Chondrocyte (in vitro differentiated cells): ENCODE results near the gene VPS13D. TPM values are rescaled to one million over a fixed set of nuclear protein-coding genes. Genes with fewer than 3 reads are reported as not detected.

Experiments
- DNase-seq: peaks from one replicate; pipeline ENCODE4 v3.0.0; 2021; ENCODE audit warnings: mixed read lengths, low spot score
- H3K27ac Mint-ChIP-seq: one replicate; pipeline ENCODE4 v1.8.0; 2021; ENCODE audit warnings: mild to moderate bottlenecking, moderate library complexity, mixed read lengths; ENCODE audit not compliant: unreplicated experiment
- H3K27me3 Mint-ChIP-seq: 2 replicates; pipeline ENCODE4 v1.8.0; 2021; ENCODE audit warnings: low read depth, mixed read lengths
- H3K36me3 Mint-ChIP-seq: 2 replicates; pipeline ENCODE4 v1.8.0; 2021; ENCODE audit warnings: low read depth, mixed read lengths
- H3K4me1 Mint-ChIP-seq: 2 replicates; pipeline ENCODE4 v1.8.0; 2021; ENCODE audit warnings: low read depth, mild to moderate bottlenecking, mixed read lengths
- H3K4me3 Mint-ChIP-seq: one replicate; pipeline ENCODE4 v1.8.0; 2021; ENCODE audit warnings: mild to moderate bottlenecking, moderate library complexity, mixed read lengths; ENCODE audit not compliant: unreplicated experiment
- H3K9me3 Mint-ChIP-seq: 2 replicates; pipeline ENCODE4 v1.8.0; 2021; ENCODE audit warnings: low read depth, mixed read lengths
- total RNA-seq: library from RNA; stranded (reverse); gene quantifications from 3 replicates; pipeline ENCODE4 v1.2.1, GENCODE V29; 2021
- TF ChIP-seq, protein P1 (sequence below): fragments of 200-600 bp; sonication (generic); IDR thresholded peaks from 2 replicates; pipeline ENCODE4 v1.5.0; 2021; ENCODE audit warnings: antibody characterized with exemption, mild to moderate bottlenecking, moderate library complexity

VPS13D gene
- total RNA-seq, 1 donor from 2014 or later: 40.0 TPM

GRCh38 chr1:12371053-12371452, 141.2 kb downstream of the VPS13D start:
- no peaks in the 10 kb centered on the region for H3K27me3 Mint-ChIP-seq
- H3K4me3 Mint-ChIP-seq: no peak overlapping the region

DNA sequence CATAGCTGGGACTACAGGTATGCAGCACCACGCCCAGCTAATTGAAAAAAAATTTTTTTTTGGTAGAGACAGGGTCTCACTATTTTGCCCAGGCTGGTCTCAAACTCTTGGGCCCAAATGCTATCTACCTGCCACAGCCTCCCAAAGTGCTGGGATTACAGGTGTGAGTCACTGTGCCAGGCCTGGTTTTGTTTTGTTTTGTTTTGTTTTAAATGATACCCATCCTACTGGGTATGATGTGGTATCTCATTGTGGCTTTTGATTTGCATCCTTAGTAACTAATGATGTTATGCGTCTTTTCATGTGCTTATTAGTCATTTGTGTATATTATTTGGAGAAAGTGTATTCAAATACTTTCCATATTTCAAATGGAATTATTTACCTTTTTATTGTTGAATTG, 142.3 kb downstream of the VPS13D start:
- TF ChIP-seq, protein P1, sequence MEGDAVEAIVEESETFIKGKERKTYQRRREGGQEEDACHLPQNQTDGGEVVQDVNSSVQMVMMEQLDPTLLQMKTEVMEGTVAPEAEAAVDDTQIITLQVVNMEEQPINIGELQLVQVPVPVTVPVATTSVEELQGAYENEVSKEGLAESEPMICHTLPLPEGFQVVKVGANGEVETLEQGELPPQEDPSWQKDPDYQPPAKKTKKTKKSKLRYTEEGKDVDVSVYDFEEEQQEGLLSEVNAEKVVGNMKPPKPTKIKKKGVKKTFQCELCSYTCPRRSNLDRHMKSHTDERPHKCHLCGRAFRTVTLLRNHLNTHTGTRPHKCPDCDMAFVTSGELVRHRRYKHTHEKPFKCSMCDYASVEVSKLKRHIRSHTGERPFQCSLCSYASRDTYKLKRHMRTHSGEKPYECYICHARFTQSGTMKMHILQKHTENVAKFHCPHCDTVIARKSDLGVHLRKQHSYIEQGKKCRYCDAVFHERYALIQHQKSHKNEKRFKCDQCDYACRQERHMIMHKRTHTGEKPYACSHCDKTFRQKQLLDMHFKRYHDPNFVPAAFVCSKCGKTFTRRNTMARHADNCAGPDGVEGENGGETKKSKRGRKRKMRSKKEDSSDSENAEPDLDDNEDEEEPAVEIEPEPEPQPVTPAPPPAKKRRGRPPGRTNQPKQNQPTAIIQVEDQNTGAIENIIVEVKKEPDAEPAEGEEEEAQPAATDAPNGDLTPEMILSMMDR: no peak
- Mint-ChIP-seq H3K4me1 (peaks cover 25% of the 10 kb centered on the region), H3K4me3 (no peak overlapping the region), H3K27me3 (no peaks in the 10 kb centered on the region), H3K36me3 (peaks cover 31% of the 10 kb centered on the region), H3K9me3 (no peaks in the 10 kb centered on the region), H3K27ac (no peak overlapping the region)
- DNase-seq: no peak

More at GRCh38 chr1:12371053-12371452, 141.2 kb downstream of the VPS13D start:
- H3K4me1 Mint-ChIP-seq: peaks cover 25% of the 10 kb centered on the region
- H3K9me3 Mint-ChIP-seq: no peaks in the 10 kb centered on the region
- peaks cover 31% of the 10 kb centered on the region for H3K36me3 Mint-ChIP-seq
- TF ChIP-seq, protein P1: no peak
- no peak overlapping the region for H3K27ac Mint-ChIP-seq
- no peak for DNase-seq

GRCh38 chr1:12372761-12373160, 142.9 kb downstream of the VPS13D start:
- TF ChIP-seq, protein P1: no peak
- Mint-ChIP-seq H3K36me3 (peaks cover 32% of the 10 kb centered on the region), H3K27ac (no peak overlapping the region)

DNA sequence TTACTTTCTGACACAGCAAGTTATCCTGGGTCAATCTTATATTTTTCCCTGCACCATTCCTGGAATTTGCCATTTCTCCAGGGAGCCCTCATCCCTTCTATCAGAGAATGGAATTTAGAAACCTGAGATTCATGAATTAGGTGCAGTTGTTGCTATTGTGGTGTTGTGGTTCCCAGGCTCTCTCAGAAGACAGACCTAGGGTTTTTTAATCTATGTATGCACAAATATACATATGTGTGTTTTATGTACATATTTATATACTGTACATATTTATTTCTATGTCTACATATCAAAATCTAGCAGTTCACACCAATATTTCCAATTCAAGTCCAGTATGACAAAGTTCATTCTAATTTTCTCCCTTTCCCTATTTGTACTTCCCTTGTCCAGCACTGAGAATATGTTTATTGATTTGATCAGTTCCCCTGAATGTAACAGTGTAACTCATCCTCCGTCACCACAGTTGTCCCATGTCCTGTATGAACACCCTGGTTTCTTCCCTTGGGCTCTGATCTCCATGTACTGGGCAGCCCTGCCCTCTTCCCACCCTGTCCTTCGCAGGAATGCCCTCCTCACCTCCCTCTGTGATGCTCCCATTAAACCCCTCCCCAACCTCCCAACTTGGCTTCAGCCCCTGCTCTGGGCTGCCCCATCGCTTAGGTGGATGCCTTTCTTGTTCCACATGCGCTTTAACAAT, 145.5 kb downstream of the VPS13D start:
- Mint-ChIP-seq H3K27me3 (no peaks in the 10 kb centered on the region), H3K9me3 (no peaks in the 10 kb centered on the region), H3K4me1 (peaks cover 9% of the 10 kb centered on the region), H3K4me3 (no peak overlapping the region), H3K36me3 (peaks cover 34% of the 10 kb centered on the region), H3K27ac (no peak overlapping the region)
- DNase-seq: no peak
- TF ChIP-seq, protein P1: no peak

More at GRCh38 chr1:12372761-12373160, 142.9 kb downstream of the VPS13D start:
- no peaks in the 10 kb centered on the region for H3K9me3 Mint-ChIP-seq
- H3K27me3 Mint-ChIP-seq: no peaks in the 10 kb centered on the region
- no peak for DNase-seq
- peaks cover 25% of the 10 kb centered on the region for H3K4me1 Mint-ChIP-seq
- H3K4me3 Mint-ChIP-seq: no peak overlapping the region

GRCh38 chr1:12376236-12377045, 146.6 kb downstream of the VPS13D start:
- H3K4me3 Mint-ChIP-seq: no peak overlapping the region
- no peak overlapping the region for H3K27ac Mint-ChIP-seq
- peaks cover 6% of the 10 kb centered on the region for H3K4me1 Mint-ChIP-seq
- H3K9me3 Mint-ChIP-seq: no peaks in the 10 kb centered on the region
- TF ChIP-seq, protein P1: peak; percentile 21
- H3K27me3 Mint-ChIP-seq: no peaks in the 10 kb centered on the region
- no peak for DNase-seq
- peaks cover 31% of the 10 kb centered on the region for H3K36me3 Mint-ChIP-seq
